ENCODE data around the gene GHRHR. TPM values are rescaled to one million over a fixed set of nuclear protein-coding genes. Genes with fewer than 3 reads are reported as not detected.

Gene GHRHR
- total RNA-seq, 2 donors from 2014 or later, result not detected

DNA sequence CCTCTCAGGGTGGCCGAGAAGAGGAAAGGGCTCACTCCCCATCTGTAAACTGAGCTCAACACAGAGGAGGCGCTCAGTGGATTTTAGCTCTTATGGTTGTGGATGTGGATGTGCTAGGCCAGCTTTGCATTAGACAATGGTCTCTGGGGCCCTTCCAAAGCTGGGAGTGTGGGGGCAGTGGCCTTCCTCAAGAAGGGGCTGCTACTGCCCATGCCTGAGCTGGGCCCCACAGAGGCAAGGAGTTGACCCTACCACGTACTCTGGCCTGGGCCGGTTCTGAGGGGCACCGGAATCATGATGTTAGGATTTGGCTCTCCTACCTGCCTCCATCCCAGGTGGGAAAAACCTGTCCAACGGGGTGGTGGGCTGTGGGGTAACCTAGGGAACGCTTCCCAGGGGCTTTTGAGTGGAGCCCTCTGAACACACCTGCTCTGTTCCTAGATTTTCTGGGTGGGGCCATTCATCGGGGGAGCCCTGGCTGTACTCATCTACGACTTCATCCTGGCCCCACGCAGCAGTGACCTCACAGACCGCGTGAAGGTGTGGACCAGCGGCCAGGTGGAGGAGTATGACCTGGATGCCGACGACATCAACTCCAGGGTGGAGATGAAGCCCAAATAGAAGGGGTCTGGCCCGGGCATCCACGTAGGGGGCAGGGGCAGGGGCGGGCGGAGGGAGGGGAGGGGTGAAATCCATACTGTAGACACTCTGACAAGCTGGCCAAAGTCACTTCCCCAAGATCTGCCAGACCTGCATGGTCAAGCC, 40.6 kb upstream of the GHRHR start:
- ATAC-seq (replicated peaks in 1 of 2) (no peak), DNase-seq (no peak)
- Mint-ChIP-seq H3K4me1 (ENCODE audit: low read depth) (no peaks in the 10 kb centered on the region), H3K4me3 (no peak overlapping the region), H3K9me3 (peaks cover 0 to 2% of the 10 kb centered on the region in 2 donors), H3K36me3 (ENCODE audit: insufficient read depth in 2 of 2) (peaks cover 0 to 4% of the 10 kb centered on the region in 2 donors), H3K27me3 (ENCODE audit: low read depth) (no peaks in the 10 kb centered on the region), H3K27ac (no peak overlapping the region)

DNA sequence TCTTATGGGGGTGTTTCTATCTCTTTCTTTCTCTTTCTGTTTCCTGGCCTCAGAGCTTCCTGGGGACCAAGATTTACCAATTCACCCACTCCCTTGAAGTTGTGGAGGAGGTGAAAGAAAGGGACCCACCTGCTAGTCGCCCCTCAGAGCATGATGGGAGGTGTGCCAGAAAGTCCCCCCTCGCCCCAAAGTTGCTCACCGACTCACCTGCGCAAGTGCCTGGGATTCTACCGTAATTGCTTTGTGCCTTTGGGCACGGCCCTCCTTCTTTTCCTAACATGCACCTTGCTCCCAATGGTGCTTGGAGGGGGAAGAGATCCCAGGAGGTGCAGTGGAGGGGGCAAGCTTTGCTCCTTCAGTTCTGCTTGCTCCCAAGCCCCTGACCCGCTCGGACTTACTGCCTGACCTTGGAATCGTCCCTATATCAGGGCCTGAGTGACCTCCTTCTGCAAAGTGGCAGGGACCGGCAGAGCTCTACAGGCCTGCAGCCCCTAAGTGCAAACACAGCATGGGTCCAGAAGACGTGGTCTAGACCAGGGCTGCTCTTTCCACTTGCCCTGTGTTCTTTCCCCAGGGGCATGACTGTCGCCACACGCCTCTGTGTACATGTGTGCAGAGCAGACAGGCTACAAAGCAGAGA, 39.9 kb upstream of the GHRHR start:
- Mint-ChIP-seq H3K4me1 (ENCODE audit: low read depth) (no peaks in the 10 kb centered on the region), H3K9me3 (peaks cover 0 to 2% of the 10 kb centered on the region in 2 donors), H3K36me3 (ENCODE audit: insufficient read depth in 2 of 2) (peaks cover 0 to 4% of the 10 kb centered on the region in 2 donors), H3K27me3 (ENCODE audit: low read depth) (no peaks in the 10 kb centered on the region), H3K4me3 (no peak overlapping the region), H3K27ac (no peak overlapping the region)
- DNase-seq, result no peak
- no peak for ATAC-seq (replicated peaks in 1 of 2)

DNA sequence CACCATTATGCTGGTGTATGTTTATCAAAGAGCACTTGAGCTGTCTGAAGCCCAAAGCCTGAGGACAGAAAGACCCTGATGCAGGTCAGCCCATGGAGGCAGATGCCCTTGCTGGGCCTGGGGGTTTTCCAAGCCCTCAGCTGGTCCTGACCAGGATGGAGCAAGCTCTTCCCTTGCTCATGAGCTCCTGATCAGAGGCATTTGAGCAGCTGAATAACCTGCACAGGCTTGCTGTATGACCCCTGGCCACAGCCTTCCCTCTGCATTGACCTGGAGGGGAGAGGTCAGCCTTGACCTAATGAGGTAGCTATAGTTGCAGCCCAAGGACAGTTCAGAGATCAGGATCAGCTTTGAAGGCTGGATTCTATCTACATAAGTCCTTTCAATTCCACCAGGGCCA, 39.1 kb upstream of the GHRHR start:
- DNase-seq, result no peak

DNA sequence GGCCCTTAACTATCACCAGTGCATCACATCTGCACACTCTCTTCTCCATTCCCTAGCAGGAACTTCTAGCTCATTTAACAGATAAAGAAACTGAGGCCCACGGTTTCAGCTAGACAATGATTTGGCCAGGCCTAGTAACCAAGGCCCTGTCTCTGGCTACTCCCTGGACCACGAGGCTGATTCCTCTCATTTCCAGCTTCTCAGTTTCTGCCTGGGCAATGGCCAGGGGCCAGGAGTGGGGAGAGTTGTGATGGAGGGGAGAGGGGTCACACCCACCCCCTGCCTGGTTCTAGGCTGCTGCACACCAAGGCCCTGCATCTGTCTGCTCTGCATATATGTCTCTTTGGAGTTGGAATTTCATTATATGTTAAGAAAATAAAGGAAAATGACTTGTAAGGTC, 38.6 kb upstream of the GHRHR start:
- no peak overlapping the region for H3K27ac Mint-ChIP-seq
- H3K4me1 Mint-ChIP-seq (ENCODE audit: low read depth), result no peaks in the 10 kb centered on the region
- H3K9me3 Mint-ChIP-seq, result peaks cover 0 to 2% of the 10 kb centered on the region in 2 donors
- H3K4me3 Mint-ChIP-seq, result no peak overlapping the region
- H3K36me3 Mint-ChIP-seq (ENCODE audit: insufficient read depth in 2 of 2), result peaks cover 0 to 4% of the 10 kb centered on the region in 2 donors
- H3K27me3 Mint-ChIP-seq (ENCODE audit: low read depth), result no peaks in the 10 kb centered on the region
- ATAC-seq (replicated peaks in 1 of 2) (no peak), DNase-seq (no peak)

More for the DNA sequence above, 39.1 kb upstream of the GHRHR start:
- Mint-ChIP-seq H3K36me3 (ENCODE audit: insufficient read depth in 2 of 2) (peaks cover 0 to 4% of the 10 kb centered on the region in 2 donors), H3K27ac (no peak overlapping the region), H3K4me1 (ENCODE audit: low read depth) (no peaks in the 10 kb centered on the region), H3K27me3 (ENCODE audit: low read depth) (no peaks in the 10 kb centered on the region), H3K4me3 (no peak overlapping the region), H3K9me3 (peaks cover 0 to 2% of the 10 kb centered on the region in 2 donors)
- no peak for ATAC-seq (replicated peaks in 1 of 2)

DNA sequence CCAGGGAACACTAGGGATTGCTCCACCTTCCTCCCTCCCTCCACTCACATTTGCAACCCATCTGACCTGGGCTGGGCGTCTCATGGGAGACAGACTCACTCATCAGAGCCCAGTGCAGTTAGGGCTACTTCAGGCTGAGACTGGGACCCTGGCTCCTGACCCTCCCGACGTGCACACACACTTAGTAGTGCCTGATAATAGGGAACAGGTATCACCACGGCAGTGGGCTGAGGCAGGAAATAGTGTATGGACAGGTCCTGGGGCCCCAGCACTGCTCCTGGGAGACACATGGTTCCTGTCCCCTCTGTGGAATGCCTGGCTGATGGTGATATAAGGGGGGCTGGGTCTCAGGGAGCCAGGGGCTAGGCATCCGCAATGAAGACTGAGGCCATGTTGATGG, 37.8 kb upstream of the GHRHR start:
- DNase-seq, result no peak
- no peak overlapping the region for H3K27ac Mint-ChIP-seq
- H3K27me3 Mint-ChIP-seq (ENCODE audit: low read depth), result no peaks in the 10 kb centered on the region
- no peak overlapping the region for H3K4me3 Mint-ChIP-seq
- ATAC-seq (replicated peaks in 1 of 2), result no peak
- no peaks in the 10 kb centered on the region for H3K4me1 Mint-ChIP-seq (ENCODE audit: low read depth)
- H3K9me3 Mint-ChIP-seq, result peaks cover 0 to 2% of the 10 kb centered on the region in 2 donors
- H3K36me3 Mint-ChIP-seq (ENCODE audit: insufficient read depth in 2 of 2), result peaks cover 0 to 4% of the 10 kb centered on the region in 2 donors

DNA sequence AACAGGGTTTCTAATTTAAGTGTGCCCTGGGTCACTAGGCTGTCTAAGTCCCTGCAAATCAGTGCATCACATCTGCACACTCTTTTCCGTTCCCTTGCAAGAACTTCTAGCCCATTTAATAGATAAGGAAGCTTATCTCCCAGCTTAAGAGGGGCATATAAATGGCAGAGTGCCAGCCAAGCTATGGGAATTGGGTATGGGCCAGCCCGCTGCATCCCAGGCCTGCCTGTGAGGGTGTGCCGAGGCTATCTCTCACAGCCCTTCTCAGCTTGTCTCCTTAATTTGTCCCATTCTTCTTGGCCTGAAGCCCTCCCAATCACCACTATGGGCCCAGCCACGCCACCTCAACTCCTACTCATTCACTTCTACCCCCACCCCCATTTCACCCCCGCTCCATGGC, 37.4 kb upstream of the GHRHR start:
- ATAC-seq (replicated peaks in 1 of 2) (no peak), DNase-seq (no peak)
- no peaks in the 10 kb centered on the region for H3K4me1 Mint-ChIP-seq (ENCODE audit: low read depth)
- no peak overlapping the region for H3K4me3 Mint-ChIP-seq
- H3K36me3 Mint-ChIP-seq (ENCODE audit: insufficient read depth in 2 of 2), result peaks cover 0 to 4% of the 10 kb centered on the region in 2 donors
- peaks cover 0 to 2% of the 10 kb centered on the region in 2 donors for H3K9me3 Mint-ChIP-seq
- no peak overlapping the region for H3K27ac Mint-ChIP-seq
- H3K27me3 Mint-ChIP-seq (ENCODE audit: low read depth), result no peaks in the 10 kb centered on the region

DNA sequence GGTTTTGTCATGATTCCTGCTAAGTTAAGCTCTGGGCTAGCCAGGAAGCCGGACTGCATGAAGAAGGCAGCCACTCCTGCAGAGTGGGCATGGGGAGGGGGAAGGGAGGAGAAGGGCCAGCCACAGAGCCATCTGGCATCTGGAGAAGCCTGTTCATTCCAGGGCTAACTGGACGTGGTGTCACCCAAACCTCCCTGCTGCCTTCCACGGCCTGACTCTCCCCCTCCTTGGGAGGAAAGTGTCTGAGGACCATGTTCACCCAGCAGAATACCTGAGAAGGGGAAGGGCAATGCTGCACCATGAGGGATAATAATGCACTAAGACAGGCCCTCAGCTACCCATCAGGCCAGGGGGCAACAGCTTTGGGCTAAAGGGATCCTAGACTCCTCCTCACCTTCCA, 36.7 kb upstream of the GHRHR start:
- Mint-ChIP-seq H3K4me3 (no peak overlapping the region), H3K9me3 (peaks cover 0 to 2% of the 10 kb centered on the region in 2 donors), H3K4me1 (ENCODE audit: low read depth) (no peaks in the 10 kb centered on the region), H3K27me3 (ENCODE audit: low read depth) (no peaks in the 10 kb centered on the region), H3K36me3 (ENCODE audit: insufficient read depth in 2 of 2) (peaks cover 0 to 4% of the 10 kb centered on the region in 2 donors), H3K27ac (no peak overlapping the region)
- ATAC-seq (replicated peaks in 1 of 2) (no peak), DNase-seq (no peak)

DNA sequence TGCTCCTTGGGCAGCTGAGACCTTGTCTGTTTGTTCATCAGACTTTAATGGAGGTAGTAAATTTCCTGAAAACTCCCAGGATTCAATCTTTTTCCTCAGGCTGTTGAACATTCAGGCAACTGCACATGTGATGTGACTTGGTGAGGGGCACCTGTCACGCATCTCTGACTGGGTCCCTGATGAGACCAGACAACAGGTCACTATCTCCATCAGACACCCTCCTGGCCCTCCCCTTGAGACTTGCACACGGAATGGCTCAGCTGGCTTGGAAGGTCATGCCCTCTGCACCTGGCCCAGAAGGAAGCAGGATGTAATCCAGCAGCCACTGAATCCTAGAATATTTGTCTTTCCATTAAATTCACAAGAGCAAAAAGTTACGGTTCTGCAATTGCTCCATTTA, 36.2 kb upstream of the GHRHR start:
- peaks cover 0 to 2% of the 10 kb centered on the region in 2 donors for H3K9me3 Mint-ChIP-seq
- H3K27ac Mint-ChIP-seq, result no peak overlapping the region
- DNase-seq (no peak), ATAC-seq (replicated peaks in 1 of 2) (no peak)
- no peak overlapping the region for H3K4me3 Mint-ChIP-seq
- no peaks in the 10 kb centered on the region for H3K4me1 Mint-ChIP-seq (ENCODE audit: low read depth)
- peaks cover 0 to 4% of the 10 kb centered on the region in 2 donors for H3K36me3 Mint-ChIP-seq (ENCODE audit: insufficient read depth in 2 of 2)
- H3K27me3 Mint-ChIP-seq (ENCODE audit: low read depth), result no peaks in the 10 kb centered on the region

DNA sequence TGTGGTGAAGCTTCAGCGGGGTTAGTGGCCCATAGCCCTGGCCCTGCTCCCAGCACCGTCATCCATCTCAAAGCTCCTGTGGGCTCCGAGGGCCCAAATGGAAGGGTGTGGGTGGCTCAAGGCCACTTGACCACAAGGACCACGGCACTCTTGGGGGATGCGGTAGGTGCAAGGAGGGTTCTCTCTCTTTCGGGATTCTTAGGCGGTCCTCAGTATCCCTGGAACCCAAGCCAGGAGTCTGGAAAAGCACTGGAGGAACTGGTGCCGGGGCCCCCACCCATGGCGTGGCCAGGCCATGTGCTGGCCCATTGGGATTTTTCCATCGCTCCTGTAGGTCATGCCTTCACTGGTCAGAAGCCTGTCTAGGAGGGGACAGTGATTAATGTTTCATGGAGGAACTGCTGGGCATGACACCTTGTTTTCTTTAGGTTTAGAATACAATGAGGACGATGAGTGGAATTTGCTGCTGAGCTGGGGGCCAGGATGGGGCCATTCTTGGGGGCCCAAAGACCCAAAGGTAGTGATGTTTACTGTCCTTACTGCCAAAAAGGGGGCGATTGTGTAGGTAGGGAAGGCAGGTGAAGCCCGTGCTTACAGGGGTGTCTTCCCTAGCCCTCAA, 35.4 kb upstream of the GHRHR start:
- Mint-ChIP-seq H3K4me3 (no peak overlapping the region), H3K4me1 (ENCODE audit: low read depth) (no peaks in the 10 kb centered on the region), H3K27me3 (ENCODE audit: low read depth) (no peaks in the 10 kb centered on the region), H3K9me3 (peaks cover 0 to 2% of the 10 kb centered on the region in 2 donors), H3K27ac (no peak overlapping the region), H3K36me3 (ENCODE audit: insufficient read depth in 2 of 2) (peaks cover 0 to 4% of the 10 kb centered on the region in 2 donors)
- DNase-seq (no peak), ATAC-seq (replicated peaks in 1 of 2) (no peak)

DNA sequence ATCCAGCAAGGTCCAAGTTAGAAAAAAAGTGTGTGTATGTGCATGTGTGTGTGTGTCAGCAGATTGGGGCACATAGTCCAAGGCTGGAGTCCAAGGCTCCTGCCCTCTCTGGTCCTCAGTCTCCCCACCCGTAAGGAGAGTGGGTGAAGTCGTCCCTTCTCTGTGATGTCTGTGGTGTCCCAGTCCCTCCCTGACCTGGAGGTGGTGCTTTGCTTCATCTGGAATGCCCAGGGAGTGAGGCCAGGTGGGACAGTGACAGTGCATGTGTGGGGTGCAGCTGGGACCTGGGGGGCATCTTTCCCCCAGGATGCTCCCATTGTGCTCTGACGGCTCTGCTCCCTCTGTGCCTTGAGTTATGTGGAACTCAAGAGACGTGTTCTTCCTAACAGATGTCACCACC, 34.1 kb upstream of the GHRHR start:
- Mint-ChIP-seq H3K27me3 (ENCODE audit: low read depth) (no peaks in the 10 kb centered on the region), H3K4me1 (ENCODE audit: low read depth) (no peaks in the 10 kb centered on the region), H3K36me3 (ENCODE audit: insufficient read depth in 2 of 2) (peaks cover 0 to 4% of the 10 kb centered on the region in 2 donors), H3K27ac (no peak overlapping the region), H3K4me3 (no peak overlapping the region), H3K9me3 (peaks cover 0 to 2% of the 10 kb centered on the region in 2 donors)
- no peak for DNase-seq
- no peak for ATAC-seq (replicated peaks in 1 of 2)

DNA sequence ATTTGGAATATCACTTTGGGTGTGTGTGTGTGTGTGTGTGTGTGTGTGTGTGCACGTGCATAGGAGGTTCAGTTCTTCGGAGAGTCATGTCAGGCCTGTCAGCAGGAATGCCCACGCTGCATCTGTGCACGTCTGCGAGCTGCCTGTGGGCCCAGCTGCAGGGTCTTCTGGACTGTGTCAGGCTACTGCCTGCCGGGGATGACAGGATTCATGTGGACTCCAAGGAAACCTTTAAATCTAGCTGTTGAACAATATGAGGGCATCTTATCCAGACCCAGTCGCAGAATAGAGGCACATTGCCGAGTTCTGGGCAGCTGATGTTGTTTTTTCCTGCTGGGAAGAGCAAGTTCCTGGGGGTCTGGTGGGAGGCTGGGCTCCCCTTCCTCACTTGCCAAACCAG, 33.1 kb upstream of the GHRHR start:
- no peaks in the 10 kb centered on the region for H3K27me3 Mint-ChIP-seq (ENCODE audit: low read depth)

DNA sequence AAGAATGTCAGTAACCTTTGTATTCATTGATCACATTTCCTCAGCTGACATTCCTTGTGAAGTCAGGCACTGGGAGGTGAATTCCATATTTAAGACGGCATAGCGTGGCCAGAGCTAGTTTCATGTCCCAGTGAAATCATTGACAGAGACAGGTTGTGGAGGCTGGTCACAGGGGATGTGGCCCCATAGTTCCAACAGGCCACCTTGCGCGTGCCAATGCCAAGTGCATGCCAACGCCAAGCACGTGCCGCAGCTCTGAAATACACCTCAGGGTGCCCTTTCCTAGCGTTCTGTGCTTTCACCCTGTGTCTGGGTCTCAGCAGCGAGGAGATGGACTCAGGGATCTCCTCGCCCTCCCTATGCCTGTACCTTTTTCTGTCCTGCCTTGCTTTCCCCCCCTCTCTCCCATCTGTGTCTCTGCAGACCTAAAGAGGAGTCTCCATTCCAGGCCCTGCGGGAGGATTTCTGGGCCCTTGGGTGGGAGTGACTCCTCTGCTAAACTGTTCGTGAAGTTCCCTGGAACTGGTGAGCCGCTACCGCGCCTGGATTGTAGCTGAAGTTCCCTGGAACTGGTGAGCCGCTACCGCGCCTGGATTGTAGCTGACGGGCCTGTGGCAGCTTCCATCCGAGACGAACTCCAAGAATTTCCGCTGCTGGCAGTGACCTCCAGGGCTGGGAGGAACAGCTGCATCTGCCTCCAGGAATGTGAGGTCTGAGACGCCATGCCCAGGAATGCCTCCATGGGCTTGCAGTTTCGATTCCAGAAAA, 32.4 kb upstream of the GHRHR start:
- Mint-ChIP-seq H3K27ac (no peak overlapping the region), H3K9me3 (peaks cover 0 to 2% of the 10 kb centered on the region in 2 donors), H3K27me3 (ENCODE audit: low read depth) (no peaks in the 10 kb centered on the region), H3K36me3 (ENCODE audit: insufficient read depth in 2 of 2) (peaks cover 0 to 4% of the 10 kb centered on the region in 2 donors), H3K4me1 (ENCODE audit: low read depth) (no peaks in the 10 kb centered on the region), H3K4me3 (no peak overlapping the region)
- DNase-seq (no peak), ATAC-seq (replicated peaks in 1 of 2) (no peak)

More for the DNA sequence above, 33.1 kb upstream of the GHRHR start:
- H3K27ac Mint-ChIP-seq, result no peak overlapping the region
- ATAC-seq (replicated peaks in 1 of 2) (no peak), DNase-seq (no peak)
- peaks cover 0 to 4% of the 10 kb centered on the region in 2 donors for H3K36me3 Mint-ChIP-seq (ENCODE audit: insufficient read depth in 2 of 2)
- H3K4me1 Mint-ChIP-seq (ENCODE audit: low read depth), result no peaks in the 10 kb centered on the region
- no peak overlapping the region for H3K4me3 Mint-ChIP-seq
- H3K9me3 Mint-ChIP-seq, result peaks cover 0 to 2% of the 10 kb centered on the region in 2 donors
